ENCODE data around the gene FSTL1. TPM values are rescaled to one million over a fixed set of nuclear protein-coding genes. Genes with fewer than 3 reads are reported as not detected.

Gene FSTL1
- total RNA-seq, 1 experiment from 2014 or later, result 20.7 TPM

DNA sequence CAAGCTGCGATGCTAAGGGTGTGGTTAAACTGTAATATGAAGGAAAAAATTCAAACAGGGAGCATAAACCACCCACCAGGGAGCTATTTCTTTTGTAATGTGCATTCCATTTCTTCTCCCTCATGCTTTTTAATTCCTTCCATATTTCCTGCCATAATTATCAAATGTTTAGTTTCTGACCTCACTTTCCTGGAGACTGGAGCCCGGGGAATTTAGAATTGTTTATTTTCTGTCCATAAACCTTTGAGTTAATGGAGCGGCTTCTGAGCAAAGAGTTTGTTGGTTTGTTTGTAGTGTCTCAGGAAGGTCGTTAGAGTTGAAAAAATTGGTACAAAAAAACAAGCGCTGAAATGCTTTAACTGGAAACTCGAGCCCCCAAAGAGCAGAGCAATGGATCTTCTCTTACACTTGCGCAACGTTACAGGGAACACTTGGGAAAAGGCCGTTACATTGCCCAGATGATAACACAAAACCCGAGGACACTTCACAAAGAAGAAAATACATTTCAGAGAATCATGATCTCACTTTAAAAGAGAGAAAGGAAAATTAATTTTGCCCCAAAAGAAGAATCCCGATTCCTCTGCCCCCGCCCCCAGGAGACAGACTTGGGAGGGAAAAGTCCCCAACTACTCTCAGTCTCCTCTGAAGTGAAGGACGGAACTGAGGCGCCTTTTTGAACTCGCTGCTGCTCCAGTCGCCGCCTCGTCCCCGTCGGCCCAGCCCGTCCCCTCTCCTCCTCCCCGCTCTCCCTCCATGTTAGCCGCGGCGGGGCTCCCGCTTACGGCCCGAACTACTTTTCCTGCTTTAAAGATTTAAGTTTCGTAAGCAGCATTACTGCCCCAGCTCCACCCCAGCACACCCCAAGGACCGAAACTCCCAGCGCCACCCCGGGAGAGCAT lies 842 bp downstream of the FSTL1 start:
- Histone ChIP-seq H3K79me2 (ENCODE audit: insufficient read depth, low read length) (no peaks in the 10 kb centered on the region), H4K20me1 (ENCODE audit: insufficient read depth) (no peaks in the 10 kb centered on the region), H3K27me3 (ENCODE audit: insufficient read depth, low read length) (no peaks in the 10 kb centered on the region), H3K36me3 (ENCODE audit: control insufficient read depth in 1 of 2, insufficient read depth in 2 of 2, low read length in 2 of 2) (no peaks in the 10 kb centered on the region), H3K9me2 (ENCODE audit: insufficient read depth) (no peaks in the 10 kb centered on the region), H3K9me3 (ENCODE audit: control insufficient read depth in 1 of 2, insufficient read depth in 1 of 2, low read depth in 1 of 2, low read length in 2 of 2) (no peaks in the 10 kb centered on the region), H3K27ac (ENCODE audit: low read depth, low read length) (peak overlapping the region; percentile 56; the same call in 1 of the 2 replicates), H2AFZ (ENCODE audit: low read depth, low read length, poor library complexity, severe bottlenecking) (no peak overlapping the region), H3K9ac (ENCODE audit: low read length) (peak overlapping the region; percentile 67), H3K4me3 (replicated peaks in 1 of 2; ENCODE audit: low read depth in 1 of 2, low read length in 2 of 2) (peak overlapping the region; percentile 58 to 66), H3K4me1 (ENCODE audit: control insufficient read depth in 1 of 2, insufficient read depth in 2 of 2, low read length in 2 of 2) (peaks cover 0 to 16% of the 10 kb centered on the region in 2 experiments; a peak in 2 of 4 replicates), H3K4me2 (ENCODE audit: low read length) (peak overlapping the region; percentile 76)
- ATAC-seq (peak; percentile 56), DNase-seq (ENCODE audit: low read depth, low spot score) (no peak)
- CTCF ChIA-PET, result no interaction called here
- TSS peak; percentile 57 for BruUV-seq (replicated peaks)
- TF ChIP-seq EGR1 (IDR thresholded peaks at IDR 0.05; ENCODE audit: low read depth) (no peak), ZBTB33 (IDR thresholded peaks at IDR 0.05; ENCODE audit: extremely low read depth, insufficient replicate concordance, low read length) (no peak), ZFX (IDR thresholded peaks at IDR 0.05) (no peak), SRF (IDR thresholded peaks at IDR 0.05; ENCODE audit: low read depth) (no peak), MAX (IDR thresholded peaks at IDR 0.05) (no peak), POLR2A (IDR thresholded peaks at IDR 0.05; ENCODE audit: borderline replicate concordance, extremely low read depth, insufficient read depth, insufficient read length) (no peak), JUND (IDR thresholded peaks at IDR 0.05) (no peak), CEBPB (IDR thresholded peaks at IDR 0.05; ENCODE audit: low read depth) (no peak), CBX3 (IDR thresholded peaks at IDR 0.05; ENCODE audit: low read depth) (no peak), RAD21 (IDR thresholded peaks at IDR 0.05; ENCODE audit: low read depth) (no peak), SP1 (IDR thresholded peaks at IDR 0.05; ENCODE audit: low read depth) (no peak)
- TF ChIP-seq, protein P1, sequence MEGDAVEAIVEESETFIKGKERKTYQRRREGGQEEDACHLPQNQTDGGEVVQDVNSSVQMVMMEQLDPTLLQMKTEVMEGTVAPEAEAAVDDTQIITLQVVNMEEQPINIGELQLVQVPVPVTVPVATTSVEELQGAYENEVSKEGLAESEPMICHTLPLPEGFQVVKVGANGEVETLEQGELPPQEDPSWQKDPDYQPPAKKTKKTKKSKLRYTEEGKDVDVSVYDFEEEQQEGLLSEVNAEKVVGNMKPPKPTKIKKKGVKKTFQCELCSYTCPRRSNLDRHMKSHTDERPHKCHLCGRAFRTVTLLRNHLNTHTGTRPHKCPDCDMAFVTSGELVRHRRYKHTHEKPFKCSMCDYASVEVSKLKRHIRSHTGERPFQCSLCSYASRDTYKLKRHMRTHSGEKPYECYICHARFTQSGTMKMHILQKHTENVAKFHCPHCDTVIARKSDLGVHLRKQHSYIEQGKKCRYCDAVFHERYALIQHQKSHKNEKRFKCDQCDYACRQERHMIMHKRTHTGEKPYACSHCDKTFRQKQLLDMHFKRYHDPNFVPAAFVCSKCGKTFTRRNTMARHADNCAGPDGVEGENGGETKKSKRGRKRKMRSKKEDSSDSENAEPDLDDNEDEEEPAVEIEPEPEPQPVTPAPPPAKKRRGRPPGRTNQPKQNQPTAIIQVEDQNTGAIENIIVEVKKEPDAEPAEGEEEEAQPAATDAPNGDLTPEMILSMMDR (IDR thresholded peaks at IDR 0.05 in 2 of 3, conservative IDR thresholded peaks at IDR 0.05 in 1 of 3; ENCODE audit: borderline replicate concordance in 1 of 3, insufficient read depth in 1 of 3, low read depth in 2 of 3, low read length in 2 of 3), result no peak
- TF ChIP-seq, protein P2, sequence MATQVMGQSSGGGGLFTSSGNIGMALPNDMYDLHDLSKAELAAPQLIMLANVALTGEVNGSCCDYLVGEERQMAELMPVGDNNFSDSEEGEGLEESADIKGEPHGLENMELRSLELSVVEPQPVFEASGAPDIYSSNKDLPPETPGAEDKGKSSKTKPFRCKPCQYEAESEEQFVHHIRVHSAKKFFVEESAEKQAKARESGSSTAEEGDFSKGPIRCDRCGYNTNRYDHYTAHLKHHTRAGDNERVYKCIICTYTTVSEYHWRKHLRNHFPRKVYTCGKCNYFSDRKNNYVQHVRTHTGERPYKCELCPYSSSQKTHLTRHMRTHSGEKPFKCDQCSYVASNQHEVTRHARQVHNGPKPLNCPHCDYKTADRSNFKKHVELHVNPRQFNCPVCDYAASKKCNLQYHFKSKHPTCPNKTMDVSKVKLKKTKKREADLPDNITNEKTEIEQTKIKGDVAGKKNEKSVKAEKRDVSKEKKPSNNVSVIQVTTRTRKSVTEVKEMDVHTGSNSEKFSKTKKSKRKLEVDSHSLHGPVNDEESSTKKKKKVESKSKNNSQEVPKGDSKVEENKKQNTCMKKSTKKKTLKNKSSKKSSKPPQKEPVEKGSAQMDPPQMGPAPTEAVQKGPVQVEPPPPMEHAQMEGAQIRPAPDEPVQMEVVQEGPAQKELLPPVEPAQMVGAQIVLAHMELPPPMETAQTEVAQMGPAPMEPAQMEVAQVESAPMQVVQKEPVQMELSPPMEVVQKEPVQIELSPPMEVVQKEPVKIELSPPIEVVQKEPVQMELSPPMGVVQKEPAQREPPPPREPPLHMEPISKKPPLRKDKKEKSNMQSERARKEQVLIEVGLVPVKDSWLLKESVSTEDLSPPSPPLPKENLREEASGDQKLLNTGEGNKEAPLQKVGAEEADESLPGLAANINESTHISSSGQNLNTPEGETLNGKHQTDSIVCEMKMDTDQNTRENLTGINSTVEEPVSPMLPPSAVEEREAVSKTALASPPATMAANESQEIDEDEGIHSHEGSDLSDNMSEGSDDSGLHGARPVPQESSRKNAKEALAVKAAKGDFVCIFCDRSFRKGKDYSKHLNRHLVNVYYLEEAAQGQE (IDR thresholded peaks at IDR 0.05; ENCODE audit: low read depth), result no peak
- RAD21 ChIA-PET (ENCODE audit: low non-redundant PET in 1 of 2, low total read pairs in 2 of 2, uncharacterized antibody in 2 of 2, unreplicated experiment in 2 of 2), result no interaction called here
- intact Hi-C loops (cut with micrococcal nuclease), result no loop called here
- POLR2A ChIA-PET, result no interaction called here

Measured in HCT116 (cell line).